SK-N-SH (cell line): ENCODE results near the gene CTRB1. TPM values are rescaled to one million over a fixed set of nuclear protein-coding genes. Genes with fewer than 3 reads are reported as not detected.

ENCODE experiments used
- CTCF ChIA-PET: fragments of 300-600, 350-600 bp; formaldehyde crosslinking; extraction: SDS; loops from one replicate; lab custom pipeline; 2021; lab: Yijun Ruan, JAX
- POLR2A ChIA-PET: fragments of 350-600 bp; sonication (Branson Sonifier 250); formaldehyde crosslinking; extraction: SDS; loops from one replicate; lab custom pipeline; 2020; ENCODE audit warnings: antibody characterized with exemption, inconsistent platforms; lab: Yijun Ruan, JAX
- DNase-seq: peaks from one replicate; pipeline ENCODE4 v3.0.0; 2012
- H2AFZ ChIP-seq: fragments of 200-600 bp; sonication (generic); 2 replicates; pipeline ENCODE4 v1.8.1; 2016; ENCODE audit warnings: antibody characterized with exemption, mild to moderate bottlenecking, low read depth
- H3F3A ChIP-seq: fragments of 200-600 bp; sonication (generic); replicated peaks from 2 replicates; pipeline ENCODE3; 2016; ENCODE audit warnings: antibody characterized with exemption, mild to moderate bottlenecking; ENCODE audit not compliant: insufficient read depth
- H3K27ac ChIP-seq, 2 experiments: fragments of 200-500 bp in 1 of 2; fragments of 200-600 bp in 1 of 2; sonication (Bioruptor generic) in 1 of 2; sonication (generic), shearing (Covaris generic) in 1 of 2; 2 replicates each; pipeline versions ENCODE4 v1.5.1 to v1.6.1; 2014 to 2016; ENCODE audit warnings: low read depth in 2 of 2, inconsistent platforms in 1 of 2, low read length in 1 of 2, mild to moderate bottlenecking in 1 of 2, mixed read lengths in 1 of 2
- H3K27me3 ChIP-seq: fragments of 200-600 bp; sonication (generic), shearing (Covaris generic); 2 replicates; pipeline ENCODE4 v1.6.1; 2016; ENCODE audit warnings: mixed run types; ENCODE audit not compliant: insufficient read depth
- H3K36me3 ChIP-seq, 2 experiments: fragments of 200-500 bp in 1 of 2; fragments of 200-600 bp in 1 of 2; sonication (Bioruptor generic) in 1 of 2; sonication (generic) in 1 of 2; replicated peaks in 1 of 2; 2 replicates each; pipeline versions ENCODE3 to v1.5.1; 2014 to 2016; ENCODE audit warnings: low read length in 1 of 2, mild to moderate bottlenecking in 1 of 2; ENCODE audit not compliant: insufficient read depth in 2 of 2, control insufficient read depth in 1 of 2
- H3K4me1 ChIP-seq, 2 experiments: fragments of 200-500 bp in 1 of 2; fragments of 200-600 bp in 1 of 2; sonication (Bioruptor generic) in 1 of 2; sonication (generic), shearing (Covaris generic) in 1 of 2; 2 replicates each; pipeline versions ENCODE4 v1.5.1 to v1.6.1; 2014 to 2016; ENCODE audit warnings: low read depth in 1 of 2, low read length in 1 of 2, mixed run types in 1 of 2; ENCODE audit not compliant: insufficient read depth in 2 of 2, control insufficient read depth in 1 of 2
- H3K4me2 ChIP-seq: fragments of 200-600 bp; sonication (generic), shearing (Covaris generic); 2 replicates; pipeline ENCODE4 v1.6.1; 2017; ENCODE audit warnings: mixed run types
- H3K4me3 ChIP-seq, 2 experiments: fragments of 200-500 bp in 1 of 2; fragments of 200-600 bp in 1 of 2; sonication (Bioruptor generic) in 1 of 2; sonication (generic), shearing (Covaris generic) in 1 of 2; 2 replicates each; pipeline versions ENCODE4 v1.5.1 to v1.8.1; 2014 to 2016; ENCODE audit warnings: low read depth in 2 of 2, inconsistent platforms in 1 of 2, low read length in 1 of 2, mild to moderate bottlenecking in 1 of 2, mixed read lengths in 1 of 2, moderate library complexity in 1 of 2
- H3K79me2 ChIP-seq: fragments of 200-600 bp; sonication (generic); 2 replicates; pipeline ENCODE4 v1.8.1; 2017; ENCODE audit warnings: mild to moderate bottlenecking; ENCODE audit not compliant: insufficient read depth
- H3K9ac ChIP-seq: fragments of 200-600 bp; sonication (generic); 2 replicates; pipeline ENCODE4 v1.6.1; 2017; ENCODE audit warnings: mixed run types
- H3K9me2 ChIP-seq: fragments of 200-600 bp; sonication (generic); 2 replicates; pipeline ENCODE4 v1.6.1; 2017; ENCODE audit warnings: mixed run types
- H3K9me3 ChIP-seq: fragments of 200-600 bp; sonication (generic); 2 replicates; pipeline ENCODE4 v1.6.1; 2017; ENCODE audit warnings: mixed run types, mild to moderate bottlenecking, moderate library complexity
- H4K20me1 ChIP-seq: fragments of 200-600 bp; sonication (generic); 2 replicates; pipeline ENCODE4 v1.6.1; 2017; ENCODE audit warnings: mild to moderate bottlenecking, mixed run types; ENCODE audit not compliant: insufficient read depth
- CTCF ChIP-seq: fragments of 200-600 bp; sonication (generic); IDR thresholded peaks from 2 replicates; pipeline ENCODE4 v1.6.1; 2017; ENCODE audit warnings: antibody characterized with exemption, mild to moderate bottlenecking, moderate library complexity
- ELF1 ChIP-seq: IDR thresholded peaks from 2 replicates; pipeline ENCODE4 v1.4.0; 2012
- EP300 ChIP-seq, 2 experiments: IDR thresholded peaks; 2 replicates each; pipeline versions ENCODE4 v1.4.0 to v1.6.1; 2012; ENCODE audit warnings: borderline replicate concordance in 1 of 2, low read depth in 1 of 2, low read length in 1 of 2
- FOSL2 ChIP-seq: IDR thresholded peaks from 2 replicates; pipeline ENCODE4 v1.4.0; 2012; ENCODE audit warnings: low read depth, mild to moderate bottlenecking, moderate library complexity, borderline replicate concordance
- GABPA ChIP-seq: IDR thresholded peaks from 2 replicates; pipeline ENCODE4 v1.4.0; 2012; ENCODE audit warnings: low read depth, mild to moderate bottlenecking
- GATA2 ChIP-seq: sonication (generic); formaldehyde crosslinking; IDR thresholded peaks from 2 replicates; pipeline ENCODE4 v1.5.0; 2020; ENCODE audit warnings: mild to moderate bottlenecking, missing genetic modification reagents
- IRF3 ChIP-seq: fragments of 150-350 bp; IDR thresholded peaks from 2 replicates; pipeline ENCODE4 v1.6.1; 2016; ENCODE audit warnings: mild to moderate bottlenecking, low read depth, low read length
- MEF2A ChIP-seq: IDR thresholded peaks from 2 replicates; pipeline ENCODE4 v1.4.0; 2012; ENCODE audit warnings: low read depth, borderline replicate concordance
- NRF1 ChIP-seq: IDR thresholded peaks from 2 replicates; pipeline ENCODE4 v1.6.1; 2012; ENCODE audit warnings: low read depth, mild to moderate bottlenecking, low read length
- POLR2AphosphoS5 ChIP-seq: IDR thresholded peaks from 2 replicates; pipeline ENCODE4 v1.6.1; 2012; ENCODE audit warnings: low read depth, low read length
- RFX5 ChIP-seq: IDR thresholded peaks from 2 replicates; pipeline ENCODE4 v1.6.1; 2012; ENCODE audit warnings: mild to moderate bottlenecking, improper control_type of control experiment, low read length
- RXRA ChIP-seq: IDR thresholded peaks from 2 replicates; pipeline ENCODE4 v1.4.0; 2012; ENCODE audit warnings: low read depth, mild to moderate bottlenecking, borderline replicate concordance
- SIN3A ChIP-seq: IDR thresholded peaks from 2 replicates; pipeline ENCODE4 v1.6.1; 2012; ENCODE audit warnings: low read depth, mild to moderate bottlenecking, low read length, moderate library complexity, borderline replicate concordance
- TCF12 ChIP-seq: IDR thresholded peaks from 2 replicates; pipeline ENCODE4 v1.4.0; 2012
- TEAD4 ChIP-seq: IDR thresholded peaks from 2 replicates; pipeline ENCODE4 v1.4.0; 2012; ENCODE audit warnings: mild to moderate bottlenecking, borderline replicate concordance; ENCODE audit not compliant: insufficient read depth
- WGBS: methylation state at CpG from one replicate; pipeline ENCODE4 v1.1.6; 2017; ENCODE audit warnings: low lambda C conversion rate; 5-methylcytosine and 5-hydroxymethylcytosine counted together
- polyA plus RNA-seq, 3 experiments: library from polyadenylated mRNA; depleted of rRNA; stranded (reverse); fragments of >200 nt; gene quantifications; 2 replicates each; pipeline ENCODE4 v1.2.3, GENCODE V29; 2012

The CTRB1 gene
- polyA plus RNA-seq, 1 of the 3 experiments (the other 2 are of a cell fraction), result not detected

- DNase-seq, result no peak
- peaks cover 92% of the 10 kb centered on the region for H4K20me1 ChIP-seq
- TF ChIP-seq CTCF (no peak), GABPA (no peak), TCF12 (peak; percentile 29; the same call in 1 of the 2 replicates), POLR2AphosphoS5 (no peak), MEF2A (no peak), IRF3 (no peak), EP300 (IDR thresholded peaks at IDR 0.05; ENCODE audit: borderline replicate concordance in 1 of 2, low read depth in 1 of 2, low read length in 1 of 2) (peak in 1 of 2 experiments; percentile 42; a peak in 1 of 4 replicates), TEAD4 (peak; percentile 80), ELF1 (0 out of 2 replicates have a peak, but pooled peaks have one; percentile 8), NRF1 (no peak), FOSL2 (no peak), RXRA (no peak), RFX5 (no peak), GATA2 (CRISPR knock-in tag) (no peak), SIN3A (no peak)
- CTCF ChIA-PET, result interaction anchor here (2.5 kb wide), 1 partner anchor 19 kb away, joined by 10 read pairs; no protein-coding TSS in a partner anchor
- peak overlapping the region; percentile 47; the same call in 1 of the 2 replicates for H3K9ac ChIP-seq
- H3K36me3 ChIP-seq, result no peaks in the 10 kb centered on the region
- peaks cover 96% of the 10 kb centered on the region for H3K79me2 ChIP-seq
- no peaks in the 10 kb centered on the region for H3K9me2 ChIP-seq
- WGBS, result 55% methylated on average over 13 of the region's 15 CpGs
- H3F3A ChIP-seq, result peaks cover 31% of the 10 kb centered on the region
- no peak overlapping the region for H2AFZ ChIP-seq
- no peaks in the 10 kb centered on the region for H3K27me3 ChIP-seq
- no peak overlapping the region; a peak in 1 of 4 replicates for H3K4me3 ChIP-seq
- H3K4me2 ChIP-seq, result peak overlapping the region; percentile 60
- POLR2A ChIA-PET, result no interaction called here
- H3K9me3 ChIP-seq, result no peaks in the 10 kb centered on the region
- H3K4me1 ChIP-seq, result peaks cover 65 to 77% of the 10 kb centered on the region in 2 experiments; a peak in 3 of 4 replicates
- peak overlapping the region; percentile 86 to 88 for H3K27ac ChIP-seq
Measured at GRCh38 chr16:75252946-75253911, 34.4 kb downstream of the CTRB1 start.
